HepG2 (cell line): ENCODE data around the gene N4BP2L1. TPM values are rescaled to one million over a fixed set of nuclear protein-coding genes. Genes with fewer than 3 reads are reported as not detected.

ENCODE experiments used
- ARHGAP35 ChIP-seq: sonication (generic); formaldehyde crosslinking; IDR thresholded peaks from 2 replicates; pipeline ENCODE4 v1.9.0; 2022; ENCODE audit warnings: mild to moderate bottlenecking, inconsistent platforms, moderate library complexity, missing genetic modification reagents, borderline replicate concordance
- ESRRA ChIP-seq: sonication (generic); formaldehyde crosslinking; IDR thresholded peaks from 2 replicates; pipeline ENCODE4 v1.5.1; 2020; ENCODE audit warnings: mild to moderate bottlenecking, low read depth, missing genetic modification reagents
- HNF4A ChIP-seq: sonication (generic); formaldehyde crosslinking; IDR thresholded peaks from 2 replicates; pipeline ENCODE4 v1.4.0; 2020; ENCODE audit warnings: missing genetic modification reagents
- HNRNPL ChIP-seq: fragments of 200-400 bp; formaldehyde crosslinking; IDR thresholded peaks from 2 replicates; pipeline ENCODE4 v1.6.1; 2017; ENCODE audit warnings: mild to moderate bottlenecking, low read depth, low read length
- JUN ChIP-seq: sonication (generic); formaldehyde crosslinking; IDR thresholded peaks from 2 replicates; pipeline ENCODE4 v1.4.0; 2020; ENCODE audit warnings: mild to moderate bottlenecking, missing genetic modification reagents
- MAFK ChIP-seq, 2 experiments: IDR thresholded peaks in 1 of 2; conservative IDR thresholded peaks in 1 of 2; 2 replicates each; pipeline ENCODE4 v1.6.1; 2011; ENCODE audit warnings: improper control_type of control experiment in 2 of 2, low read length in 2 of 2
- MEIS2 ChIP-seq: sonication (generic); formaldehyde crosslinking; IDR thresholded peaks from 2 replicates; pipeline ENCODE4 v1.9.0; 2021; ENCODE audit warnings: mild to moderate bottlenecking, missing genetic modification reagents
- MXI1 ChIP-seq: IDR thresholded peaks from 3 replicates; pipeline ENCODE4 v1.6.1; 2012; ENCODE audit warnings: low read depth, low read length, inconsistent platforms, borderline replicate concordance
- NBN ChIP-seq: fragments of 450-650 bp; conservative IDR thresholded peaks from 2 replicates; pipeline ENCODE4 v1.6.1; 2017
- NRL ChIP-seq: sonication (generic); formaldehyde crosslinking; IDR thresholded peaks from 2 replicates; pipeline ENCODE4 v1.5.0; 2020; ENCODE audit warnings: missing genetic modification reagents, mild to moderate bottlenecking, moderate library complexity, borderline replicate concordance
- REPIN1 ChIP-seq: sonication (generic); formaldehyde crosslinking; IDR thresholded peaks from 2 replicates; pipeline ENCODE4 v1.8.0; 2022; ENCODE audit warnings: missing genetic modification reagents, low read depth, mild to moderate bottlenecking, borderline replicate concordance
- SAP130 ChIP-seq: IDR thresholded peaks from 2 replicates; pipeline ENCODE4 v1.6.1; 2016; ENCODE audit warnings: low read depth
- SIX1 ChIP-seq: sonication (generic); formaldehyde crosslinking; IDR thresholded peaks from 2 replicates; pipeline ENCODE4 v1.4.0; 2020; ENCODE audit warnings: missing genetic modification reagents, borderline replicate concordance
- SKI ChIP-seq: fragments of 450-650 bp; IDR thresholded peaks from one replicate; pipeline ENCODE4 v1.6.1; 2018; ENCODE audit warnings: mild to moderate bottlenecking; ENCODE audit not compliant: partially characterized antibody
- SMARCE1 ChIP-seq: fragments of 450-650 bp; IDR thresholded peaks from 2 replicates; pipeline ENCODE4 v1.6.1; 2017; ENCODE audit warnings: borderline replicate concordance
- SRY ChIP-seq: sonication (generic); formaldehyde crosslinking; IDR thresholded peaks from 2 replicates; pipeline ENCODE4 v1.8.0; 2022; ENCODE audit warnings: mild to moderate bottlenecking, missing genetic modification reagents
- TCF7 ChIP-seq: sonication (generic); IDR thresholded peaks from 2 replicates; pipeline ENCODE4 v1.6.1; 2016; ENCODE audit warnings: antibody characterized with exemption, low read depth
- WIZ ChIP-seq: sonication (generic); formaldehyde crosslinking; IDR thresholded peaks from 2 replicates; pipeline ENCODE4 v1.5.1; 2020; ENCODE audit warnings: mild to moderate bottlenecking, missing genetic modification reagents
- ZBTB8A ChIP-seq: sonication (generic); formaldehyde crosslinking; IDR thresholded peaks from 2 replicates; pipeline ENCODE4 v1.4.0; 2020; ENCODE audit warnings: mild to moderate bottlenecking, low read depth, missing genetic modification reagents, borderline replicate concordance
- ZKSCAN8 ChIP-seq: IDR thresholded peaks from 2 replicates; pipeline ENCODE4 v1.6.1; 2016; ENCODE audit warnings: borderline replicate concordance, missing genetic modification reagents, missing compliant biosample characterization
- ZNF205 ChIP-seq: IDR thresholded peaks from 2 replicates; pipeline ENCODE4 v1.6.1; 2018; ENCODE audit warnings: missing biosample characterization, missing genetic modification reagents
- ZNF274 ChIP-seq: sonication (generic); formaldehyde crosslinking; IDR thresholded peaks from 2 replicates; pipeline ENCODE4 v1.5.1; 2020; ENCODE audit warnings: mild to moderate bottlenecking, missing genetic modification reagents
- ZNF644 ChIP-seq: IDR thresholded peaks from 2 replicates; pipeline ENCODE4 v1.6.1; 2016; ENCODE audit warnings: low read depth
- ZNF674 ChIP-seq: sonication (generic); formaldehyde crosslinking; IDR thresholded peaks from 2 replicates; pipeline ENCODE4 v1.5.0; 2020; ENCODE audit warnings: low read depth, mild to moderate bottlenecking, missing genetic modification reagents
- ZNF720 ChIP-seq: sonication (generic); formaldehyde crosslinking; IDR thresholded peaks from 2 replicates; pipeline ENCODE4 v1.4.0; 2020; ENCODE audit warnings: missing genetic modification reagents
- ZNF737 ChIP-seq: sonication (generic); formaldehyde crosslinking; IDR thresholded peaks from 2 replicates; pipeline ENCODE4 v1.5.0; 2020; ENCODE audit warnings: missing genetic modification reagents, mild to moderate bottlenecking, borderline replicate concordance
- ZSCAN20 ChIP-seq: sonication (generic); formaldehyde crosslinking; IDR thresholded peaks from 2 replicates; pipeline ENCODE4 v1.4.0; 2020; ENCODE audit warnings: missing genetic modification reagents, mild to moderate bottlenecking, borderline replicate concordance
- polyA plus RNA-seq, 8 experiments: library from polyadenylated mRNA; depleted of rRNA in 3 of 8; stranded (reverse) in 7 of 8; unstranded in 1 of 8; fragments of >200 nt; fragmentation: Illumina TruSeq in 4 of 8; extraction: Trizol in 4 of 8; gene quantifications; 2 replicates each; pipeline versions ENCODE4 v1.2.1 to v1.2.3, GENCODE V29; 2011 to 2016; ENCODE audit warnings: low read depth in 4 of 8, missing spikeins in 1 of 8, mixed read lengths in 1 of 8; ENCODE audit not compliant: insufficient read depth in 1 of 8
- total RNA-seq, 5 experiments: library from RNA; depleted of rRNA; stranded (reverse); fragments of >200 nt; fragmentation: Illumina TruSeq; extraction: Trizol; gene quantifications; 2 replicates each; pipeline ENCODE4 v1.2.3, GENCODE V29; 2016; ENCODE audit warnings: low read depth in 1 of 5
- TF ChIP-seq, protein P1 (sequence below): sonication (generic); formaldehyde crosslinking; IDR thresholded peaks from 2 replicates; pipeline ENCODE4 v1.9.0; 2022; ENCODE audit warnings: missing genetic modification reagents, mild to moderate bottlenecking, borderline replicate concordance
- TF ChIP-seq, protein P2 (sequence below): sonication (generic); formaldehyde crosslinking; IDR thresholded peaks from 2 replicates; pipeline ENCODE4 v1.4.0; 2020; ENCODE audit warnings: missing genetic modification reagents, borderline replicate concordance
- TF ChIP-seq, protein P3 (sequence below): sonication (generic); formaldehyde crosslinking; IDR thresholded peaks from 2 replicates; pipeline ENCODE4 v1.4.0; 2020; ENCODE audit warnings: low read depth, mild to moderate bottlenecking, missing genetic modification reagents

Gene N4BP2L1
- total and polyA plus RNA-seq, 2 of the 13 experiments (the other 11 are each of a cell fraction or from before 2014, with no cell fraction given), result 13.2 to 34.5 TPM

DNA sequence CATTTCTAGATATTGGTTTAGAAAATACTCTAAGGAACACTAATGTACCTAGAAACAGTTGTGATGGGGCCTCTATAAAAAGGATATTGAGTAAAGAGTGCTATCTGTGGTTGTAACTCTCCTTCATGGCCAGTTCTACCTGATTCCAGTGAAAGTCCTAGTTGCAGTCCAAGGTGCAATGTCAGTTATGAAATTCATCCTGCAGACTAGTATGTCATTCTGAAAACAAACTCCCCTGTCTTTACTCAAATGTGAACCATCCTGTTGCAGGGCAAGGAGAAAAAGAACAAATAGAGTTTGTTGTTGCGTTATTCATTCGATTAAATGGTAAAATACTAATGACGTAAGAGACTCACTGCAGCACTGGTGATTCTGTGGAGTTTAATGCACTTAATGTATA is 18.3 kb upstream of the N4BP2L1 start (continued):
- TF ChIP-seq, protein P1, sequence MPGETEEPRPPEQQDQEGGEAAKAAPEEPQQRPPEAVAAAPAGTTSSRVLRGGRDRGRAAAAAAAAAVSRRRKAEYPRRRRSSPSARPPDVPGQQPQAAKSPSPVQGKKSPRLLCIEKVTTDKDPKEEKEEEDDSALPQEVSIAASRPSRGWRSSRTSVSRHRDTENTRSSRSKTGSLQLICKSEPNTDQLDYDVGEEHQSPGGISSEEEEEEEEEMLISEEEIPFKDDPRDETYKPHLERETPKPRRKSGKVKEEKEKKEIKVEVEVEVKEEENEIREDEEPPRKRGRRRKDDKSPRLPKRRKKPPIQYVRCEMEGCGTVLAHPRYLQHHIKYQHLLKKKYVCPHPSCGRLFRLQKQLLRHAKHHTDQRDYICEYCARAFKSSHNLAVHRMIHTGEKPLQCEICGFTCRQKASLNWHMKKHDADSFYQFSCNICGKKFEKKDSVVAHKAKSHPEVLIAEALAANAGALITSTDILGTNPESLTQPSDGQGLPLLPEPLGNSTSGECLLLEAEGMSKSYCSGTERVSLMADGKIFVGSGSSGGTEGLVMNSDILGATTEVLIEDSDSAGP (CRISPR knock-in tag), result no peak
- TF ChIP-seq JUN (CRISPR knock-in tag) (no peak), ZBTB8A (no peak), ZNF274 (CRISPR knock-in tag) (no peak), MEIS2 (CRISPR knock-in tag) (no peak), SRY (CRISPR knock-in tag) (no peak), REPIN1 (peak; percentile 46; the same call in 1 of the 2 replicates), ZNF674 (CRISPR knock-in tag) (no peak), ZNF205 (CRISPR knock-in tag) (no peak), HNF4A (CRISPR knock-in tag) (peak; percentile 95), TCF7 (no peak), NBN (no peak), ZNF644 (CRISPR knock-in tag) (peak; percentile 73), ZSCAN20 (CRISPR knock-in tag) (no peak), WIZ (CRISPR knock-in tag) (no peak), ZKSCAN8 (peak; percentile 31; the same call in 1 of the 2 replicates), ARHGAP35 (no peak), ESRRA (CRISPR knock-in tag) (0 out of 2 replicates have a peak, but pooled peaks have one; percentile 27), SMARCE1 (no peak), SIX1 (CRISPR knock-in tag) (peak; percentile 29; the same call in 1 of the 2 replicates), MAFK (conservative IDR thresholded peaks at IDR 0.05 in 1 of 2, IDR thresholded peaks at IDR 0.05 in 1 of 2; ENCODE audit: low read length in 2 of 2) (no peak), MXI1 (no peak), NRL (CRISPR knock-in tag) (no peak), ZNF720 (CRISPR knock-in tag) (no peak), SAP130 (CRISPR knock-in tag) (peak; percentile 54; the same call in 1 of the 2 replicates), SKI (peak; percentile 44), ZNF737 (CRISPR knock-in tag) (no peak), HNRNPL (no peak)
- TF ChIP-seq, protein P2, sequence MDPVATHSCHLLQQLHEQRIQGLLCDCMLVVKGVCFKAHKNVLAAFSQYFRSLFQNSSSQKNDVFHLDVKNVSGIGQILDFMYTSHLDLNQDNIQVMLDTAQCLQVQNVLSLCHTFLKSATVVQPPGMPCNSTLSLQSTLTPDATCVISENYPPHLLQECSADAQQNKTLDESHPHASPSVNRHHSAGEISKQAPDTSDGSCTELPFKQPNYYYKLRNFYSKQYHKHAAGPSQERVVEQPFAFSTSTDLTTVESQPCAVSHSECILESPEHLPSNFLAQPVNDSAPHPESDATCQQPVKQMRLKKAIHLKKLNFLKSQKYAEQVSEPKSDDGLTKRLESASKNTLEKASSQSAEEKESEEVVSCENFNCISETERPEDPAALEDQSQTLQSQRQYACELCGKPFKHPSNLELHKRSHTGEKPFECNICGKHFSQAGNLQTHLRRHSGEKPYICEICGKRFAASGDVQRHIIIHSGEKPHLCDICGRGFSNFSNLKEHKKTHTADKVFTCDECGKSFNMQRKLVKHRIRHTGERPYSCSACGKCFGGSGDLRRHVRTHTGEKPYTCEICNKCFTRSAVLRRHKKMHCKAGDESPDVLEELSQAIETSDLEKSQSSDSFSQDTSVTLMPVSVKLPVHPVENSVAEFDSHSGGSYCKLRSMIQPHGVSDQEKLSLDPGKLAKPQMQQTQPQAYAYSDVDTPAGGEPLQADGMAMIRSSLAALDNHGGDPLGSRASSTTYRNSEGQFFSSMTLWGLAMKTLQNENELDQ (CRISPR knock-in tag), result no peak
- TF ChIP-seq, protein P3, sequence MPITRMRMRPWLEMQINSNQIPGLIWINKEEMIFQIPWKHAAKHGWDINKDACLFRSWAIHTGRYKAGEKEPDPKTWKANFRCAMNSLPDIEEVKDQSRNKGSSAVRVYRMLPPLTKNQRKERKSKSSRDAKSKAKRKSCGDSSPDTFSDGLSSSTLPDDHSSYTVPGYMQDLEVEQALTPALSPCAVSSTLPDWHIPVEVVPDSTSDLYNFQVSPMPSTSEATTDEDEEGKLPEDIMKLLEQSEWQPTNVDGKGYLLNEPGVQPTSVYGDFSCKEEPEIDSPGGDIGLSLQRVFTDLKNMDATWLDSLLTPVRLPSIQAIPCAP, result no peak
